T-helper 1 cell treated with Interleukin-12 subunit alpha and Interleukin-12 subunit beta and Interleukin-4 antibody, amounts not matched to agents 30 ng/mL and 1 ng/mL, for 36 hours (primary cell): Measurements from ENCODE around the gene FEM1B. TPM values are rescaled to one million over a fixed set of nuclear protein-coding genes. Genes with fewer than 3 reads are reported as not detected.

Experiments
- intact Hi-C: fragments of 100-400 bp; cut with micrococcal nuclease; formaldehyde crosslinking; loops from one replicate; pipeline ENCODE4 v1.15.1; 2024
- total RNA-seq: library from RNA; stranded (reverse); gene quantifications from 2 replicates; pipeline ENCODE4 v1.2.3, GENCODE V29; 2022

FEM1B gene
- total RNA-seq, 1 donor from 2014 or later: 50.9 TPM

GRCh38 chr15:68256675-68257450, 20.7 kb upstream of the FEM1B start:
- intact Hi-C loops: loop anchor here (1.0 kb wide), 1 partner anchor 20 kb away; the partner anchor contains the start of gene FEM1B

DNA sequence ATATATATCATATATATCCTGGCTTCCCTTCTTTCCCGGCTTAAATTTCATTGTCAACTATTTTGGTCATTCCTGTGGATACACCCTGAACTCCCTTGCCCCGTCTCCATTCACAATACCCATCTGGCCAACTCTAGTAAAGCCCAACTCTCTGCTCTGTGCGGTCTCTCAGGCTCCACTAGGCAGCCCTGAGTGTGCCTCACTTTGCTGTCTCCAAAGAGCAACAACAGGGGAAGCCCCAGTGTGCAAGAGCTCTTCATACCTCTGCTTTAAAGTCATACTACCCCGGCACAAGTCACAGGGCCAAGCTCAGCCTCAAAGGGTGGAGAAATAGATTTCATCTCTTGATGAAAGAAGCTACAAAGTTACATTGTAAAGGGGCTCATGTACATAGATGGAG, 18.9 kb upstream of the FEM1B start:
- intact Hi-C loops: no loop called here

DNA sequence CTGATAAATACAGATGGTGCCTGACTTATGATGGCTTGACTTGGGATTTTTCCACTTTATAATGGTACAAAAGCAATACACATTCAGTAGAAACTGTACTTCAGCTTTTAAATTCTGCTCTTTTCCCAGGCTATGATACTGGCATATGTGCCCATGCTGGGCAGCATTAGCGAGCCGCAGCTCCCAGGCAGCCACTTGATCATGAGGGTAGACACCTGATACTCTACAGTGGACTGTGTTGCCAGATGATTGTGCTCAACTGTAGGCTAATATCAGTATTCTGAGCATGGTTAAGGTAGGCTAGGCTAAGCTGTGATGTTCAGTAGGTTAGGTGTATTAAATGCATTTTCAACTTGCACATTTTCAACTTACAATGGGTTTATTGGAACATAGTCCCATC, 17.7 kb upstream of the FEM1B start:
- intact Hi-C loops: no loop called here

GRCh38 chr15:68261241-68261640, 16.3 kb upstream of the FEM1B start:
- intact Hi-C loops: no loop called here

DNA sequence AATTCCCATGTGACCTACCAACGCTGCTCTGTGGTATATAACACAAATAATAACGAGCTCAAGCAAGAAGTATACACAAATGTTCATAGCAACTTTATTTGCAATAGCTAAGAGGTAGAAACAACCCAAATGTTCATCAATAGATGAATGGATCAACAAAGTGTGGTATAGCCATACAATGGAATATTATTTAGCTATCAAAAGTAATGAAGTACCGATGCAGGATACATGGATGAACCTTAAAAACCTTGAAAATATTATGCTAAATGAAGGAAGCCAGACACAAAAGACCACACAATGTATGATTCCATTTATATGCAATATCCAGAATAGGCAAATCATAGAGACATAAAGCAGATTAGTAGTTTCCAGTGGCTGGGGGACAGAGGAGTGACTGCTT, 15.6 kb upstream of the FEM1B start:
- intact Hi-C loops: no loop called here

DNA sequence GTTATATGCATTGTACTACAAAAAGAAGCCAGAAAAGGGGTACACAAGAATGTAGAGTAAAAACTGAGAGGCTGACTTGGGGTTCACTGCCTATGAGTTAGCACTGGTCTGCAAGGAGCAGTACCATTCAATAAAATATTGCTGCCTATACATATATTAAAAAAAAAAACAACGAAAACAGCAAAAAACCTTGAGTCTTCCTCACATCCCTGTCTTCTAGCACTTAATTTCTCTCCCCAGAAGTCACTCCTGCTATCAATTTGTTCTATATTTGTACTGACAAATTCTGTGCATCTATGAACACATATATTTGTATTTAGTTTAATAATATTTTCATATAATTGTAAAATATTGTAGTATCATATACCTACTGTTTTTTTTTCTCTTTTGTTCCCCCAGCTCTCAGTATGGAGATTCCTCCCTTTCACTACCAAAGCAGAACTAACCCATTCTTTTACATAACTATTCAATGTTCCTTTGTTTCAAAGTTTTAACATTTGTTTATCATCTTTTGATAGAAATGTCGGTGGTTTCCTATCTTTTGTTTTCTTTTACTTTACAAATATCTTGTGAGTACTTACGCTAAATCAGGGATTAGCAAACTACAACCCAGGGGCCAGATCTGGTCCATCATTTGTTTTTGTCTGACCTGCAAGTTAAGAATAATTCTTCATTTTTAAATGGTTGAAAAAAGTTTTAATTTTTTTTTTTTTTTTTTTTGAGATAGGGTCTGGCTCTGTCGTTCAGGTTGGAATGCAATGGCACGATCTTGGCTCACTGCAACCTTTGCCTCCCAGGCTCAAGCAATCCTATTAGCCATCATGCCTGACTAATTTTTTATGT, 14.8 kb upstream of the FEM1B start:
- intact Hi-C loops: no loop called here

GRCh38 chr15:68264282-68264681, 13.3 kb upstream of the FEM1B start:
- intact Hi-C loops: no loop called here

DNA sequence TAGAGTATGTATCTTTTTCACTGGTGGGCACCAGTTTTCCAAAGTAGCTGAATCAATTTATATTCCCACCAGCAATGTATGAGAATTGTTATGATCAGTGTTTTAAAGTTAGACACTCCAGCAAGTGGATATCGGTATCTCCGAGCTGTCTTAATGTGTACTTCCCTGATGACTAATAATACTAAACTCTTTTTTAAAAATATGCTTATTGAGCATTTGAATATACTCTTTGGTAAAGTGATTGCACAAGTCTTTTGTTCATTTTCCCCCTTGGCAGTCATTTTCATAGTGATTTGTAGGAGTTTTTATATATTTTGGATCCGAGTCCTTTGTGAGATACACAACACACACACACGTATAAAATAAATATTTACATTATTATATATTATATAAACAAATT, 12.5 kb upstream of the FEM1B start:
- intact Hi-C loops: no loop called here

- intact Hi-C loops: no loop called here
Observed at GRCh38 chr15:68265674-68266073, 11.9 kb upstream of the FEM1B start.

DNA sequence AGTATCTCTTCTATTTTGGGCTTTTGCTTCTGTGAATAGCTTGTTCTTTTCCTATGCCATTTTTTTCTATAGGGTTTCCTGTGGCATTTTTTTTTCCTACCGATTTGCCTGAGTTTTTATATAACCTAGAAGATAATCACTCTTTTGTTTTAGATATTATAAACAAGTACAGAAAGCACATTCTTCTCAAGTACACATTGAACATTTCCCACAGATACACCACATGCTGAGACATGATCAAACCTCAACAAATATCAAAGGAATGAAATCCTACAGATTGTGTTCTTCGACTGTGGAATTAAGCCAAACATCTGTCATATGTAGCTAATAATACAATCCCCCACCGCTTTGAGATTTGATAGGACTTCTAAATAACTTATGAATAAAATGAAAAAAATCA, 9.1 kb upstream of the FEM1B start:
- intact Hi-C loops: no loop called here

DNA sequence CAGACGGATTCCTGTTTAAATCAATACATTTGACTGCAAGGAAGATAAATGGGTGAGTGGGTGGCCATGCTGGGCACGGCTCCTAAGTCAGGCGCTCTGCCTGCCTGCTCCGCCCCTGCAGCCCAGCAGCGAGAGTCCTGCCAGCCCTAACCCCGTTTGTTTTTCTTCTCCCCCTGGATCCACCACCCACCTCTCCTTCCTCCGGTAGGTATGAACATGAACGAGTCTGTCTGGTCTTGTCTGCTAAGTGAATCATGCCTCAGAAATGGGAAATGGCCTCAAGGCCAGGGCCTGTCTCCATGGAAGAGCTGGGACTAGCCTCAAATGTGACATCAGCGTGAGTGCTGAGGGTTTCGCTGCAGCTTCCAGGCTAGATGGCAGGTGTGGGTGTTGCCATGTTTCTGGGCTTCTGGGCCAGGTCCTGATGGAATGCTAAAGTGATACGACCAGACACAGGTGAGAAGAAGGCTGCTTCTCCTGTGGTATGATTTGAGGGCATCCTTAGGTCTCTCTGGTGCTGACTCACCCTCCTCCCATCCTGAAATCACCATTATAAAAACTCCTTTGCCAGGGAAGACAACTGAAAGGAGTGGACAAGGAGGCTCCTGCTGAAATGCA, 5.6 kb upstream of the FEM1B start:
- intact Hi-C loops: no loop called here

DNA sequence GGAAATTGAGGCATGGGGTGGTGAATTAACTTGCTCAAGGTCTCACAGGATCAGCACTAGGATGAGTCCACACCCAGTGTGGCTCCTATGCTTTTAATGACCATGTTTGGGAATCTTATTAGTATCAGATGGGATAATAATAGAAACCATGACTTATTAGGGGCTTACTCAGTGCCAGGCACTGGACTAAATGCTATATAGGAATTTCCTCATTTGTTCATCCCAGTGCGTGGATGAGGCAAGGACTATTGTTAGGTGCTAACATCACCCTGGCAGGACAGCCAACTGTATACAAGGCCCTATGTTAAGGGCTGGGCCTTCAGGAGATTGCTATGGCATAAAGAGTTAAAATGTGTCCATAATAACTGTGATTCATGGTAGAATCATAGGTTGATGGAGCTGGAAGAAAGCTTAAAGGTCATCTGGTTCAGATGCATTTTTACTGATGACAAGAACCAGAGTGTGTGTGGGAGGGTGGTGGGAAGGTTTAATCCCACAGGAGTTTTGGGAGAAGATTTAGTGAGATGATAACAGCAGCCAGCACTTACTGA, 4.7 kb upstream of the FEM1B start:
- intact Hi-C loops: no loop called here

DNA sequence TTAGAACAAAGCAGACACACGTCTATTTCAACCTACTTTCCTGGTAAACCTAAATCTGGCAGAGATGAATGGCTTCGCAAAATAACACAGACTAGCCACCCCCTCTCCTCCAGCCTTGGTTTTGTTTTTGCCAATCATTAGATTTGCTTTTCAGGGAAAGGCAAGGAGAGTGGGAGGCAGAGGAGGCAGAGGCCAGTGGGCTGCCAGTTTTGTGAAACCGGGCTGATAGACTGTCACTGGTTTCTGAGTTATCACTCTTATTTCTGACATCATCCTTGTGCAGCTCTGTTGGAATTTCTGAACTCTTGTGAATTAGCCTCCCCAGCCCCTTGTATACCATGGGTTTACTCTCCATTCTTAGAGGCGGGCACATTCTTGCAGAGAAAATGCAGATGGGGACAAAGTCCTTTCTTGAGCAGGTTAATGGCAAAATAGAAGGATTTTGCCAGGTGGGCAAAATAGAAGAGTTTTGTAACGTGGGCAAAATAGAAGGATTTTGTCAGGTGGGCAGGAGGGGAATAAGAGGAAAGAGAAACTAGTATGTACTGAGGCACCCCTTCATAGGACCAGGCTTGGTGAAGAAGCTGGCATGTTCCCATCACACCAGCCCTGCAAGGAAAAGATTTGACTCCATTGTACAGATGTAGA, 3.2 kb upstream of the FEM1B start:
- intact Hi-C loops: no loop called here

DNA sequence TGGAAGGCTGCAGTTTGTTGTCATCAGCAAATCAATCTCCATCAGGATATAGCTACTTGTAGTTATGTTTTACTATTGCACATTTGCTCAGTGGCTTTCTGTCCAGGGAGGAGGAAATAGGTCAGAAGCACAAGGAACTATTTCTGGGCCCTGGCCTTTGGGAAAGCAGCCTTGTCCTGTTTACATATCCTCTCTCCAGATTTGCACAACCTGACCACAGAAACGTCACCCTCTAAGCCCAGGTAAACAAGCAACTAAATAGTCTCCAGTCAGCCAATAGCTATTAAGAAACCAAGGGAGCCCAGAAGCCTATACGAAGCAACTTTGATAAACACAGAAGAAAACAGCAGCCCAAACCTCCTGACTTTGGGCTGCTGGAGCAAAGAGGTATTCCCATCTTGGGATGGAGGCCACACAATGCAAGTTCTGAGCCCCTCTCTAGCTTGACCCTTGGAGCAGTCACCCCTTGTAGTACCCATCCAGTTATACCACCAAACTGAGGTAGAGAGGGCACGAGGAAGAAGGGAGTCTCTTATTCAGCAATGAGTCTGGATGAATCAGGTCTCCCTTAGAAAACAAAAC, 2.3 kb upstream of the FEM1B start:
- intact Hi-C loops: loop anchor here (5.0 kb wide), 4 partner anchors 522 to 1768 kb away; partner anchors contain the start of genes MAP2K5 and ZWILCH

DNA sequence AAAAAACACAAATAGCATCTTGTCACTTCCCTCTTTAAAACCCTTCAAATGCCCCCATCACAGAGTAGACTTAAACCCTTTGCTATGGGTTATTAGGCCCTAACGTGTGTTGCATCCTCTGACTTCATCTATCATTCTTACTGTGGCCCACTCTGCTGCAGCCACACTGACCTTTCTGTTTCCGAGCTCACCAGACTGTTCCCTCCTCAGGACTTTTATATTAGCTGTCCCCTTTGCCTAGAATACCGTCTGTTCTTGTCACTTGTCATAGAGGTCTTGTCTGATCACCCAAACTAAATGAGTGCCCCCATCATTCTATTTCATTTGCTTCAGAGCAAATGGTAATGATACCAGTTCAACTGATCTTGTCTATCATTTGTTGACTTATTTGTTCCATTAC, 877 bp upstream of the FEM1B start:
- intact Hi-C loops: loop anchor here (1.0 to 5.0 kb wide), 7 partner anchors 19 to 1769 kb away; partner anchors contain the start of genes CLN6, MAP2K5, PIAS1 and ZWILCH

- intact Hi-C loops: loop anchor here (1.0 to 5.0 kb wide), 7 partner anchors 20 to 1770 kb away; partner anchors contain the start of genes CLN6, MAP2K5, PIAS1 and ZWILCH
Observed at GRCh38 chr15:68277131-68277602, 378 bp upstream of the FEM1B start.

DNA sequence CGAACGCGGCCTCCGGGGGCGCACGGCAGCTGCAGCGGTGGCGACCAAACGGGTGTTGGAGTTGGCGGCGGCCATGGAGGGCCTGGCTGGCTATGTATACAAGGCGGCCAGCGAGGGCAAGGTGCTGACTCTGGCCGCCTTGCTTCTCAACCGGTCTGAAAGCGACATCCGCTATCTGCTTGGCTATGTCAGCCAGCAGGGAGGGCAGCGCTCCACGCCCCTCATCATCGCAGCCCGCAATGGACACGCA, 725 bp downstream of the FEM1B start:
- intact Hi-C loops: loop anchor here (1.0 to 5.0 kb wide), 7 partner anchors 21 to 1771 kb away; partner anchors contain the start of genes MAP2K5 and ZWILCH

DNA sequence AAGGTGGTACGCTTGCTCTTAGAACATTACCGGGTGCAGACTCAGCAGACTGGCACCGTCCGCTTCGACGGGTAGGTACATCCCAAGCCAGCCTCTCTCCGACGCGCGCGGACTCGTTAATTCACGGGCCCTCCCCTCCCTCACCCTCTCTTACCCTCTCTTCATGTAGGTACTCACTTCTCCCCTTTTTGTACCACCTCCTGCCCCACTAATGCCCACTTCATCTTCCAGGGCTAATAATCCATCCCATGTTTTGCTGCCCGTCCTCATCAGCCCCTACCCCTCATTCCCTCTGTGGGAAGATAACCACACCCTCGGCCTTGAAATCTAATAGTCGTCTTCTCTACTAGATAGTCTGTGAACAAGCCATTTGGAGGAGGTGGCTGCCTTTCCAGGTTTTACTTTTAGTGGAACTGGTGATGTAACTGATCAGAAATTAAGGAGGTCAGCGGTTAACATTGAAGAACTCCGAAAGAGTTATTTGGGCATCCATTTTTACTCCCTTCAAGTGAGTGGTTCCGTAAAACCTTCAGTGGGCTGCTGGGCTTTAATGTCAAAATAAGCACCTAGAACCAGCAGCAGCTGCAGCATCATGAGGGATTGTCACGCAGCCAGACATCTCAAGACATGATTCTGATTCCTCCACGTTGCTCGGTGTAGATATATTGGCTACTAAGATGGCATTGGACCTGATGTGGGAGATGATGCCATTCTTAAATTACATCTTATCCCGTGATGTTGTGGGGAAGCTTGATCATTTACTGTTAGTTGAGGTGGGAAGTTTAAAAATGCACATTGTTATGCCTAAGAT, 1.3 kb downstream of the FEM1B start:
- intact Hi-C loops: loop anchor here (1.0 to 5.0 kb wide), 7 partner anchors 21 to 1771 kb away; partner anchors contain the start of genes MAP2K5 and ZWILCH
